Fibroblast of skin of abdomen (primary cell): ENCODE measurements around the gene KRTAP5-8.
"Not testable (repeated sequence)": the region's sequence is repeated elsewhere in the genome, so short reads cannot be mapped to it uniquely, and the experiment has no call there.

Experiments
- DNase-seq: peaks from one replicate; pipeline ENCODE4 v3.0.0-alpha.2; 2013

The KRTAP5-8 gene

GRCh38 chr11:71507102-71507501 is 30.7 kb upstream of the KRTAP5-8 start:
- DNase-seq: no peak

GRCh38 chr11:71518506-71519471 is 19.0 kb upstream of the KRTAP5-8 start:
- no peak for DNase-seq

GRCh38 chr11:71519546-71519945 is 18.3 kb upstream of the KRTAP5-8 start:
- DNase-seq: no peak

- DNase-seq: no peak
Measured at GRCh38 chr11:71525188-71525937, 12.5 kb upstream of the KRTAP5-8 start.

DNA sequence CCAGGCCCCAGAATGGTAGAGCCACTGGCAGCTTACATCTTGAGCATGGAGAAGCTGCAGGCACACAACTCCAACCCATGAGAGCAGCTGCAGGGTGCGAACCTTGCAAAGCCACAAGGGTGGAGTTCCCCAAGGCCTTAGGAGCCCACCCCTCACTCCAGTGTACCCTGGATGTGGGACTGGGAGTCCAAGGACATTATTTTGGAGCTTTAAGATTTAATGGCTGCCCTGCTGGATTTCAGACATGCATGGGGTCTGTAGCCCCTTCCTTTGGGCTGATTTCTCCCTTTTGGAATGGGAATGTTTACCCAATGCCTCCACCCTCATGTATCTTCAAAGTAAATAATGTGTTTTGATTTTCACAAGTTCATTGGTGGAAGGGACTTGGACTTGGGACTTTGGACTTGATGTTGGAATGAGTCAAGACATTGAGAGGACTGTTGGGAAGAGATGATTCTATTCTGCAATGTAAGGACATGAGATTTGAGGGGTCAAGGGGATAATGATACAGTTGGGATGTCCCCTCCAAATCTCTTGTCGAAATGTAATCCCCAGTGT is 11.8 kb upstream of the KRTAP5-8 start:
- no peak for DNase-seq

DNA sequence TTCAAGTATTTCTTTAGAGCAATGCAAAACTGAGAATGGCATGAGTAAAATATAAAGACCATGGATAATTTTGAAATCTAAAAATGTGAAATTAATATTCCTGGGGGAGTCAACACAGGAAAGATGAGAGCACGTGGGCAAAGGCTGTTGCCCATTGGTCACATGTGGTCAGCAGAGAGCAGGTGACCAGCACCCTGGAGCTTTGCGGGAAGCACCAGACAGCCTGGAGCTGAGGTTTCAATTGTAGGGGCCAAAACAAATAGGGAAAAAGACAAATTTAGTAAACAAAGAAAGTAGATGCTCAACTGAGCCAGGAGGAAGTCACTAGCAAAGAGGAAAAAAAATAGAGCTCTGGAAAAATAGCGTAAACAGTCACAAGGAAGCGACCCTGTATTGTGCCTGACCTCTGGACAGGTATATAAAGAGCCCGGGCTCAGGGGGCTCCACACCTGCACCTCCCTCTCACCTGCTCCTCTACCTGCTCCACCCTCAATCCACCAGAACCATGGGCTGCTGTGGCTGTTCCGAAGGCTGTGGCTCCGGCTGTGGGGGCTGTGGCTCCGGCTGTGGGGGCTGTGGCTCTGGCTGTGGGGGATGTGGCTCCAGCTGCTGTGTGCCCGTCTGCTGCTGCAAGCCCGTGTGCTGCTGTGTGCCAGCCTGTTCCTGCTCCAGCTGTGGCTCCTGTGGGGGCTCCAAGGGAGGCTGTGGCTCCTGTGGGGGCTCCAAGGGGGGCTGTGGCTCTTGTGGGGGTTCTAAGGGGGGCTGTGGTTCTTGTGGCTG is 10.8 kb upstream of the KRTAP5-8 start, which contains the start of gene KRTAP5-7:
KRTAP5-7 (plus strand) TSS at position 472 of the 780 bp plus-strand sequence; CDS start at position 506, 34 bp downstream.
- not testable (repeated sequence) for DNase-seq

- no peak for DNase-seq
Measured at GRCh38 chr11:71527576-71528210, 10.1 kb upstream of the KRTAP5-8 start.

DNA sequence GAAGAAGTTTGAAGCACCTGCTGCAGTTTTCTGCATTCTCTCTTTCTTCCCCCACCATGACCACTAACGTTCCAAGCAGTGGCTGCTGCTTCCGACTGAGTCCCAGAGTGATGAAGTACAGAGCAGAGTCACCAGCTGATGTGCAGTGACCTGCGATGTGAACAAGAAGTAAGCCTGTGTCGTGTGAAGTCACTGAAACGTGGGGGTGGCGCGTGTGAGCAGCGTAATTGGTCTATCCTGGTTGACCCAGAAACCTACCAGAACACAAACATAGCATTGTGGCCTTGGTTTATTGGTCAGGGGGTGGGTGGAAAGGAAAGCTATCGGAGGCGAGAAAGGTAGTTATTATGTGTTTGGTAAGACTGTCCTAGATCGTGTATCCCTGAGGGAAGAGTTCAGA is 7.2 kb upstream of the KRTAP5-8 start:
- no peak for DNase-seq

DNA sequence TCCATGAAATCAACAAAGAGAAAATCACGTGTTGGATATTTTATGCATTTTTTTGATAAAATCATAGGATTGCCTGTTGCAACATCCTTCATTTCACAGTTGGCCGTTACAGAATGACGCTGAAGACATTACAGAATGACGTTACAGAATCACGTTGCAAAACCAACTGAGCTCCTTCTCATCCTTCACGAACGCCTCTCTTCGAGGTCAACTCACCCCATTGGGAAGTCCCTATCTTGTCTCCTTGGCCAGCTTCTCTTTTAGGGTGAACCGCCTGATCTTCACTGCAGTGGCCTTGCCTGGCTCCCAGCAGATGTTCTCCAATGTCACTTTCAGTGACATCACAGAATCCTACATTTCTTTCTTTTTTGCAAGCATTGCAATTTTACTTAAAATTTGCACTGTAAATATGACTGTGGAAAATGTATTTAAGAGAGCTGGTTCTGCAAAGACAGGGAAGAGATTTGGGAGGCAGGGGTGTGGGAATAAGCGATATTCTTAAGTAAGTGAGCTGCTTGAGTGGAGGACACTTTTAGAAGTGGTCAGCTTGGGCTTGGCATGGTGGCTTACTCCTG is 5.7 kb upstream of the KRTAP5-8 start:
- no peak for DNase-seq

DNA sequence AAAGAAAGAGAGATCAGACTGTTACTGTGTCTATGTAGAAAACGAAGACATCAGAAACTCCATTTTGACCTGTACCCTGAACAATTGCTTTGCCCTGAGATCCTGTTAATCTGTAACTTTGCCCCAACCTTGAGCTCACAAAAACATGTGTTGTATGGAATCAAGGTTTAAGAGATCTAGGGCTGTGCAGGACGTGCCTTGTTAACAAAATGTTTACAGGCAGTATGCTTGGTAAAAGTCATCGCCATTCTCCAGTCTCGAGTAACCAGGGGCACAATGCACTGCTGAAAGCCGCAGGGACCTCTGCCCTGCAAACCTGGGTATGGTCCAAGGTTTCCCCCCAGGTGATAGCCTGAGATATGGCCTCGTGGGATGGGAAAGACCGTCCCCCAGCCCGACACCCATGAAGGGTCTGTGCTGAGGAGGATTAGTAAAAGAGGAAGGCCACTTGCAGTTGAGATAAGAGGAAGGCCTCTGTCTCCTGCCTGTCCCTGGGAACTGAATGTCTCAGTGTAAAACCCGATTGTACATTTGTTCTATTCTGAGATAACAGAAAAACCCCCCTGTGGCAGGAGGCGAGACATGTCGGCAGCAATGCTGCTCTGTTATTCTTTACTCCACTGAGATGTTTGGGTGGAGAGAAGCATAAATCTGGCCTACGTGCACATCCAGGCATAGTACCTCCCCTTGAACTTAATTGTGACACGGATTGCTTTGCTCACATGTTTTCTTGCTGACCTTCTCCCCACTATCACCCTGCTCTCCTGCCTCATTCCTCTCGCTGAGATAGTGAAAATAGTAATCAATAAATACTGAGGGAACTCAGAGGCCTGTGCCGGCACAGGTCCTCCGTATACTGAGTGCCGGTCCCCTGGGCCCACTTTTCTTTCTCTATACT is 2.9 kb upstream of the KRTAP5-8 start:
- DNase-seq: not testable (repeated sequence)

DNA sequence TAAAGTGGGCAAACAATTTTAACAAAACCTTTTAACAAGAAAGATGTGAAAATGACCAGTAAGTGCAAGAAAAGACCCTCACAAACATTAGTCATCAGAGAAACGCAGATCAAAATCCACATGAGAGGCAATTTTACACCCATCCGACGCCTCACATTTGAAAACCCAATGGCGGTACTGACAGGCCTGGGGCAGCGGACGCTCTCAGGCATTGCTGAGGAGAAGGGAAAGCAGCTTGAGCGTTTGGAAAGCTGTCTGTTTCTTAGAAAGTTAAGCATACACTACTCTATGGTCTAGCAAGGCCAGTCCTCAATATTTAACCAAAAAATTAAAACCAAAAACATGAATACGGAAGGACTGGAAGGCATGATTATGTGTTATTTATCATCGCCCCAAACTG is 2.0 kb upstream of the KRTAP5-8 start:
- no peak for DNase-seq

- DNase-seq: no peak
Measured at GRCh38 chr11:71537537-71537936, 288 bp upstream of the KRTAP5-8 start.

DNA sequence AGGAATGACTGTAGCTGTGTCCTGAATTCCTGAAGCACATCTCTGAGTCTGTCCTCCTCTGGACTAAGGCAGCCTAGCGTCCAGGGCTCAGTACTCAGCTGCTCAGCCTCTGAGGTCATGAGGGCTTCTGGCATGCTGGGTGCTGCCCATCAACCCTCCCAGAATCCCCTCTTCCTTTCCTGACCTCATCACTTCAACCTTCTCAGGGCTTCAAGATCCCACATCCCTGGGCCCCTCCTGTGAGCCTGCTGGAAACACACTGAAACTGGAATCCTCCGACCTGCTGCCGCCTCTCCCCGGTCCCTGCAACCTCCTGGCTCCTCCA is 803 bp downstream of the KRTAP5-8 start:
- DNase-seq: no peak

DNA sequence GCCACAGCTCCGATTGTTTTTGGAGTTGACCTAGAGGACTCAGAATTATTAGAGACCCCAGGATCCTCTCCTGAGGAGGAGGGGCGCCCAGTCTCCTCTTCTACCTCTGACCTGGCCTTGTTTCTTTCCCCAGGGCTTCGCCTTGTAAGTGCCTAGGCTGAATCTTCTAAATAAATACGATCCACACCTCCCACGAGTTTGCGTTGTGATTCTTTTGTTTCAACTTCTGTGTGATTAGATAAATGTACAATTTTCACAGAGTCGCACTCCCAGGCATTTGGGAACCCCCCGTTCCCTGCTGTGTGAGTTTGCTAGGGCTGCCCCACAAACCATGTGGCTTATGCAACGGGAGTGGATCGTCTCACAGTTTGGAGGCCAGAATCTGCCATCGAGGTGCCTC is 1.2 kb downstream of the KRTAP5-8 start:
- DNase-seq: no peak

DNA sequence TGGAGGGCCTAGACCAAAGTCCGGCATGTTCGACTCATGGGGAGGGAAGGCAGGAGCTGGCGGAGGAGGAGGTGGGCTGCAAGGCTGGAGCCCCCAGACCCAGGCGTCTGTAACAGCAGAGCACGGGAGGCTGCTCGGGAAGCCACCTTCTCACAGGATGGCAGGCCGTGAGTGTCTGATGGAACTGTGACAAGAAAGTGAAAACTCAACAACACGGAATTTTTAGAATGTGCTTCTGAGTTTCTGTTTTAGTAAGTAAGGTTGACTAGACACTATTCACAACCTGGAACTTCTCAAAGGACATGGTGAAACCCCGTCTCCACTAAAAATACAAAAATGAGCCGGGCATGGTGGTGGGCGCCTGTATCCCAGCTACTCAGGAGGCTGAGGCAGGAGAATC is 2.1 kb downstream of the KRTAP5-8 start:
- not testable (repeated sequence) for DNase-seq

- DNase-seq: not testable (repeated sequence)
Measured at GRCh38 chr11:71540521-71541304, 2.9 kb downstream of the KRTAP5-8 start.

GRCh38 chr11:71542382-71542781 is 4.6 kb downstream of the KRTAP5-8 start:
- no peak for DNase-seq

DNA sequence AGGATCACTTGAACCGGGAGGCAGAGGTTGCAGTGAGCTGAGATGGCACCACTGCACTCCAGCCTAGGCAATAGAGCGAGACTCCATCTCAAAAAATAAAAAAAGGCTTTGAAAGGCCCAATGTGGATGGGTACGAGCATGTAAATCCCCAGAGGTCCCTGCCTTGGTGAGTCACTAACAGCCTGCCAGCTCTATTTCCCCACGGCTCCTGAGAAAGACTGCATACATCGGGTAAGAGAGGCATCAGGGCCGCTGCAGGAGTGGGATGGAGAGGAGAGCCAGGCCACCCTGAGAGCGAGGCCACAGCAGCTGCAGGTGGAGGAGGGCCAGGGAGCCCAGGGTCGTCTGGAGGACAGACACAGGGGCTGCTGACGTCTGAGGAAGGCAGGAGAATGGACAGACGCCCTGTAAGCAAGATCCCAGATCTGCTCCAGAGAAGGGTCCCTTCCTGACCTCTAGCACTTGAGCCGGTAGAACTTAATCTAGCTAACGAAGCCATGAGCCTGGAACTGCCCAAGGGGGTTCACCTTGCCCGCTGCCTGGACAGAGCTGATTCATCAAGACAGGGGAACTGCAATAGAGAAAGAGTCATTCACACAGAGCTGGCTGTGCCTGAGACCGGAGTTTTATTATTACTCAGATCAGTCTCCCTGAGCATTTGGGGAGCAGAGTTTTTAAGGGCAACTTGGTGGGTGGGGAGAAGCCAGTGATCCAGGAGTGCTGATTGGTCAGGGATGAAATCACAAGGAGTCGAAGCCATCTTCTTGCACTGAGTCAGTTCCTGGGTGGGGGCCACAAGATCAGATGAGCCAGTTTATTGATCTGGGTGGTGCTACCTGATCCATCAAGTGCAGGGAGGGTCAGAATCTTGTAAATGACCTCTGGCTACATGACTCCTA is 5.3 kb downstream of the KRTAP5-8 start:
- no peak for DNase-seq

- no peak for DNase-seq
Measured at GRCh38 chr11:71543866-71544265, 6.0 kb downstream of the KRTAP5-8 start.
